ENCODE measurements around the gene KCNK6. TPM values are rescaled to one million over a fixed set of nuclear protein-coding genes. Genes with fewer than 3 reads are reported as not detected.

The KCNK6 gene
- total RNA-seq, 4 donors from 2014 or later = 20.7 to 29.6 (median 25.5) TPM

DNA sequence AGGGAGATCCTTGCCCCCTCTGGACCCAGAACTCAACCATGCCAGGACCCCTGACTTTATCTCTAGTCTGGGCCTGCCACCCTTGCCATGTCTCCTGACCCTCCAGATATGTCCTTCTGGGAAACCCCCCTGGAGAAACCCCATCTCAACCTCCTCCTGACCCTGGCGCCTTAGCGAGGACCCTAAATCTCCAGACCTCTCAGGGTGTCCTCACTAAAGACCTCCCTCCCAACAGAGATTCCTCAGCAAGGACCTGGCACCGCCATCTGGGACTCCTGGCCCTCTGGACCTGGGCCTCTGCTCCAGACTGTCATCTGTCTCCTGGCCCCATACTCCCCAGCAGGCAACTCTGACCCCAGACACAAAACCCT is 1.3 kb downstream of the KCNK6 start:
- intact Hi-C loops (cut with DNase I; ENCODE audit: low total_unique reads) = no loop called here
- H3K4me3 ChIP-seq (ENCODE audit: low read depth, poor library complexity, severe bottlenecking) = no peak overlapping the region
- TF ChIP-seq POLR2A (IDR thresholded peaks at IDR 0.05) = no peak
- DNase-seq (ENCODE audit: low spot score in 2 of 2) = no peak
- 80 to 90% methylated on average over 3 of the region's 3 CpGs for WGBS, 2 donors

DNA sequence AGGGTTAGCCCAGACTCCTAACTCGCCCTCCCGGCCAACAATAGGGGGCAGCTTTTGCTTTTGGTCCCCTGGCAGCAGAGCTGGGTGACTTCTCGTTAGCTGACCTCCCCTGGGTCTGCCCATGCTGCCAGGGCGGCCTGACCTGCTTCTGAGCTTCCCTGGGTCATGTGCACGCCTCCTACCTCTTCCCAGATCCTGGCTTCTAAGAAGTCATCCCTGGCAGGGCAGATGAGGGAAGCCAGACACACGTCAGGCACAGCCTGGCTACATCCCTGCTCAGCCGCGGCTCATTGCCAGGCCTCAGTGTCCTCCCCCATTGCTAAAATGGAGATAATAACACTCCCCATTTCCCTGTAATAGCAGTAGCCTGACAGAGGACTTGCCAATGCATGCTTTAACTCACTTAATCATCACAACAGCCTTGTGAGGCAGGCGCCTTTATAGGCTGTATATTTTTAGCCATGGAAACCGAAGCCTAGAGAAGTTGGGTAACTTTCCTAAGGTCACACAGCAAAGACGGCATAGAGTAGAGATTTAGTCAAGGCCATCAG is 2.1 kb downstream of the KCNK6 start:
- intact Hi-C loops (cut with DNase I; ENCODE audit: low total_unique reads) = no loop called here
- H3K4me3 ChIP-seq (ENCODE audit: low read depth, poor library complexity, severe bottlenecking) = no peak overlapping the region
- no peak for DNase-seq (ENCODE audit: low spot score in 2 of 2)
- TF ChIP-seq, protein P1, sequence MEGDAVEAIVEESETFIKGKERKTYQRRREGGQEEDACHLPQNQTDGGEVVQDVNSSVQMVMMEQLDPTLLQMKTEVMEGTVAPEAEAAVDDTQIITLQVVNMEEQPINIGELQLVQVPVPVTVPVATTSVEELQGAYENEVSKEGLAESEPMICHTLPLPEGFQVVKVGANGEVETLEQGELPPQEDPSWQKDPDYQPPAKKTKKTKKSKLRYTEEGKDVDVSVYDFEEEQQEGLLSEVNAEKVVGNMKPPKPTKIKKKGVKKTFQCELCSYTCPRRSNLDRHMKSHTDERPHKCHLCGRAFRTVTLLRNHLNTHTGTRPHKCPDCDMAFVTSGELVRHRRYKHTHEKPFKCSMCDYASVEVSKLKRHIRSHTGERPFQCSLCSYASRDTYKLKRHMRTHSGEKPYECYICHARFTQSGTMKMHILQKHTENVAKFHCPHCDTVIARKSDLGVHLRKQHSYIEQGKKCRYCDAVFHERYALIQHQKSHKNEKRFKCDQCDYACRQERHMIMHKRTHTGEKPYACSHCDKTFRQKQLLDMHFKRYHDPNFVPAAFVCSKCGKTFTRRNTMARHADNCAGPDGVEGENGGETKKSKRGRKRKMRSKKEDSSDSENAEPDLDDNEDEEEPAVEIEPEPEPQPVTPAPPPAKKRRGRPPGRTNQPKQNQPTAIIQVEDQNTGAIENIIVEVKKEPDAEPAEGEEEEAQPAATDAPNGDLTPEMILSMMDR (IDR thresholded peaks at IDR 0.05) = no peak
- TF ChIP-seq POLR2A (IDR thresholded peaks at IDR 0.05) = no peak
- 31 to 32% methylated on average over 11 of the region's 11 CpGs for WGBS, 2 donors

DNA sequence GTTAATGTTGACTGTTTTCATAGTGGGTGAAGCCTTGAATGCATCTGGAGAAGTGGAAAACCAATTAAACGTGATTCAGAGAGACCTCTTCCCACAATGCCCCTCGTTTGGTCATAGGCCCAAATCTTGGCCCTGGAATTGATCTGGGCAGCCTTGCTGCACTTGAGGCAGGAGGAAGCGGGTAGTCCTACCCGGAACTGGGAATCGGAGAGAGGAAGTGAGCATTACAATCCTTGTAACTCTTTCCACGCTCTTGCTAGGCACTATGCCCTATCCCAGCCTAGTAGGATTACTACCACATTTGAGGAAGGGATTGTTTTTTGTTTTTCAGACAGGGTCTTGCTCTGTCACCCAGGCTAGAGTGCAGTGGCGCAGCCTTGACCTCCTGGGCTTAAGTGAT is 3.6 kb downstream of the KCNK6 start:
- no peak for DNase-seq (ENCODE audit: low spot score in 2 of 2)
- intact Hi-C loops (cut with DNase I; ENCODE audit: low total_unique reads) = no loop called here
- no peak overlapping the region for H3K4me3 ChIP-seq (ENCODE audit: low read depth, poor library complexity, severe bottlenecking)
- 55 to 56% methylated on average over 7 of the region's 7 CpGs for WGBS, 2 donors
- TF ChIP-seq, protein P1 (IDR thresholded peaks at IDR 0.05) = no peak
- no peak for TF ChIP-seq POLR2A (IDR thresholded peaks at IDR 0.05)

DNA sequence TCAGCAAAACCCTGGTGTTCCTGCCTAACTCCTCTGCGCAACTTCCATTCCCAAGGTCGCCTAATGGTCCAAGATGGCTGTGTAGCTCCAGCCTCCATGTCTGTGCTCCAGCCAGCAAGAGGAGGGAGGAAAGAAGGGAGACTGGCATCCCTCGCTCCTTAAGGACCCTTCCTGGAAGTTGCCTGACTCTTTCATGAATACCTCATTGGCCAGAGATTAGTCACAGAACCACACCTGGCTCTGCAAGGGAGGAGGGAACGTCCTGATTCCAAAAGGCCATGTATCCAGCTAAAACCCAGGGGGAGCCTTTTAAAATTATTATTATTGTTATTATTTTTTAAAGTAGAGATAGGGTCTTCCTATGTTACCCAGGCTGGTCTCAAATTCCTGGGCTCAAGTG is 4.8 kb downstream of the KCNK6 start:
- H3K4me3 ChIP-seq (ENCODE audit: low read depth, poor library complexity, severe bottlenecking) = no peak overlapping the region
- 75 to 77% methylated on average over 4 of the region's 4 CpGs for WGBS, 2 donors
- intact Hi-C loops (cut with DNase I; ENCODE audit: low total_unique reads) = no loop called here
- no peak for TF ChIP-seq POLR2A (IDR thresholded peaks at IDR 0.05)
- TF ChIP-seq, protein P1 (IDR thresholded peaks at IDR 0.05) = no peak
- DNase-seq (ENCODE audit: low spot score in 2 of 2) = no peak

DNA sequence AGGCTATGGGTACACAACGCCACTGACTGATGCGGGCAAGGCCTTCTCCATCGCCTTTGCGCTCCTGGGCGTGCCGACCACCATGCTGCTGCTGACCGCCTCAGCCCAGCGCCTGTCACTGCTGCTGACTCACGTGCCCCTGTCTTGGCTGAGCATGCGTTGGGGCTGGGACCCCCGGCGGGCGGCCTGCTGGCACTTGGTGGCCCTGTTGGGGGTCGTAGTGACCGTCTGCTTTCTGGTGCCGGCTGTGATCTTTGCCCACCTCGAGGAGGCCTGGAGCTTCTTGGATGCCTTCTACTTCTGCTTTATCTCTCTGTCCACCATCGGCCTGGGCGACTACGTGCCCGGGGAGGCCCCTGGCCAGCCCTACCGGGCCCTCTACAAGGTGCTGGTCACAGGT is 6.9 kb downstream of the KCNK6 start:
- intact Hi-C loops (cut with DNase I; ENCODE audit: low total_unique reads) = loop anchor here (5.0 kb wide), 1 partner anchor 319 kb away; no protein-coding TSS in a partner anchor
- DNase-seq (ENCODE audit: low spot score in 2 of 2) = no peak
- TF ChIP-seq, protein P1 (IDR thresholded peaks at IDR 0.05) = no peak
- TF ChIP-seq POLR2A (IDR thresholded peaks at IDR 0.05) = no peak
- WGBS, 2 donors = 91 to 94% methylated on average over 21 to 22 of the region's 22 CpGs
- no peak overlapping the region for H3K4me3 ChIP-seq (ENCODE audit: low read depth, poor library complexity, severe bottlenecking)

DNA sequence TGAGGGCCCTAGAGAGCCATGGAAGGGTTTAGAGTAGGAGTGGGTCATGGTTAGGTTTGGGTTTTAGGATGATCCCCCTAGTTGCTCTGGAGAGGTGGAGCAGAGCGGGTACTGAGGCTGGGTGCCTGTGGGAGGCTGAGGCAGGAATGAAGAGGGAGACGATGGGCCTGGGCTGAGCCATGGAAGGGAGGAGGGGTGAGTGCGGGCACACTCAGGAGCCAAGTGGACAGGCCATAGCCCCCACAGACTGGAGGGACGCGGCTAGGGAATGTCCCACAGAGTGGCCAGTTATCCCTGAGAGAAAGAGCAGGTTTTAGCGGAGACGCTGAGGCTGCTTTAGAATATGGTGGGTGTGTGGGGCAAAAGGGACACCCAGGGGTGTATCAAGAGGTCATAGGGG is 10.0 kb downstream of the KCNK6 start:
- TF ChIP-seq POLR2A (IDR thresholded peaks at IDR 0.05) = no peak
- TF ChIP-seq, protein P1 (IDR thresholded peaks at IDR 0.05) = no peak
- intact Hi-C loops (cut with DNase I; ENCODE audit: low total_unique reads) = loop anchor here (5.0 kb wide), 2 partner anchors 87 to 322 kb away; no protein-coding TSS in a partner anchor
- WGBS, 2 donors = 94 to 99% methylated on average over 7 of the region's 7 CpGs
- no peak for DNase-seq (ENCODE audit: low spot score in 2 of 2)
- no peak overlapping the region for H3K4me3 ChIP-seq (ENCODE audit: low read depth, poor library complexity, severe bottlenecking)

Measured in lower leg skin (tissue), 4 donors.